Smooth muscle cell (in vitro differentiated cells): ENCODE measurements around the gene SLC66A1. TPM values are rescaled to one million over a fixed set of nuclear protein-coding genes. Genes with fewer than 3 reads are reported as not detected.

ENCODE experiments used
- DNase-seq: peaks from one replicate; lab custom pipeline; 2025; ENCODE audit not compliant: unreplicated experiment; lab: John Stamatoyannopoulos, UW
- H2AFZ ChIP-seq: fragments of 200-600 bp; sonication (generic); 2 replicates; pipeline ENCODE4 v1.6.0; 2016; ENCODE audit warnings: antibody characterized with exemption, low read depth, mild to moderate bottlenecking
- H3F3A ChIP-seq: fragments of 200-600 bp; sonication (generic); 2 replicates; pipeline ENCODE4 v1.6.0; 2017; ENCODE audit warnings: antibody characterized with exemption, low read depth
- H3K27ac ChIP-seq: fragments of 200-600 bp; sonication (generic); 2 replicates; pipeline ENCODE4 v1.5.1; 2016; ENCODE audit warnings: low read depth, mild to moderate bottlenecking
- H3K27me3 ChIP-seq: fragments of 200-600 bp; sonication (generic); 2 replicates; pipeline ENCODE4 v1.6.1; 2016; ENCODE audit warnings: low read depth, mild to moderate bottlenecking
- H3K36me3 ChIP-seq: fragments of 200-600 bp; sonication (generic); 2 replicates; pipeline ENCODE4 v1.5.1; 2016; ENCODE audit warnings: low read depth
- H3K4me1 ChIP-seq: fragments of 200-600 bp; sonication (generic); 2 replicates; pipeline ENCODE4 v1.5.1; 2016; ENCODE audit warnings: low read depth
- H3K4me2 ChIP-seq: fragments of 200-600 bp; sonication (generic); 2 replicates; pipeline ENCODE4 v1.6.0; 2016; ENCODE audit warnings: mild to moderate bottlenecking
- H3K4me3 ChIP-seq: fragments of 200-600 bp; sonication (generic); 2 replicates; pipeline ENCODE4 v1.5.1; 2016; ENCODE audit warnings: mild to moderate bottlenecking
- H3K79me2 ChIP-seq: fragments of 200-600 bp; sonication (generic); 2 replicates; pipeline ENCODE4 v1.6.0; 2016; ENCODE audit warnings: low read depth, mild to moderate bottlenecking
- H3K9ac ChIP-seq: fragments of 200-600 bp; sonication (generic); 2 replicates; pipeline ENCODE4 v1.6.0; 2016; ENCODE audit warnings: low read depth
- H3K9me3 ChIP-seq: fragments of 200-600 bp; sonication (generic); replicated peaks from 2 replicates; pipeline ENCODE4 v1.5.1; 2016; ENCODE audit warnings: low read depth
- H4K20me1 ChIP-seq: fragments of 200-600 bp; sonication (generic); 2 replicates; pipeline ENCODE4 v1.6.0; 2016; ENCODE audit warnings: low read depth
- CTCF ChIP-seq: fragments of 200-600 bp; sonication (generic); IDR thresholded peaks from 2 replicates; pipeline ENCODE4 v1.5.1; 2017; ENCODE audit warnings: borderline replicate concordance, mild to moderate bottlenecking, antibody characterized with exemption; ENCODE audit not compliant: insufficient read depth, poor library complexity, severe bottlenecking
- WGBS: methylation state at CpG from one replicate; pipeline ENCODE4 v1.1.7; 2016; ENCODE audit warnings: low lambda C conversion rate; 5-methylcytosine and 5-hydroxymethylcytosine counted together
- polyA plus RNA-seq: library from polyadenylated mRNA; unstranded; fragments of >200 nt; fragmentation: Nextera tagmentation; extraction: Ambion mirVana; gene quantifications from 2 replicates; pipeline ENCODE4 v1.2.1, GENCODE V29; 2016
- small RNA-seq: library from RNA; depleted of rRNA; stranded (forward); fragments of <200 nt; gene quantifications from one replicate; pipeline ENCODE3, GENCODE V24; 2014
- total RNA-seq: library from RNA; depleted of rRNA; stranded (reverse); fragments of >200 nt; gene quantifications from 2 replicates; pipeline ENCODE4 v1.2.3, GENCODE V29; 2014

SLC66A1 gene
- total and polyA plus RNA-seq, 2 experiments from 2014 or later: 21.9 to 23.9 TPM

GRCh38 chr1:19375631-19376400 lies 63.7 kb downstream of the SLC66A1 start:
- no peak for TF ChIP-seq CTCF
- peaks cover 92% of the 10 kb centered on the region for H4K20me1 ChIP-seq
- no peak overlapping the region for H3K27ac ChIP-seq

DNA sequence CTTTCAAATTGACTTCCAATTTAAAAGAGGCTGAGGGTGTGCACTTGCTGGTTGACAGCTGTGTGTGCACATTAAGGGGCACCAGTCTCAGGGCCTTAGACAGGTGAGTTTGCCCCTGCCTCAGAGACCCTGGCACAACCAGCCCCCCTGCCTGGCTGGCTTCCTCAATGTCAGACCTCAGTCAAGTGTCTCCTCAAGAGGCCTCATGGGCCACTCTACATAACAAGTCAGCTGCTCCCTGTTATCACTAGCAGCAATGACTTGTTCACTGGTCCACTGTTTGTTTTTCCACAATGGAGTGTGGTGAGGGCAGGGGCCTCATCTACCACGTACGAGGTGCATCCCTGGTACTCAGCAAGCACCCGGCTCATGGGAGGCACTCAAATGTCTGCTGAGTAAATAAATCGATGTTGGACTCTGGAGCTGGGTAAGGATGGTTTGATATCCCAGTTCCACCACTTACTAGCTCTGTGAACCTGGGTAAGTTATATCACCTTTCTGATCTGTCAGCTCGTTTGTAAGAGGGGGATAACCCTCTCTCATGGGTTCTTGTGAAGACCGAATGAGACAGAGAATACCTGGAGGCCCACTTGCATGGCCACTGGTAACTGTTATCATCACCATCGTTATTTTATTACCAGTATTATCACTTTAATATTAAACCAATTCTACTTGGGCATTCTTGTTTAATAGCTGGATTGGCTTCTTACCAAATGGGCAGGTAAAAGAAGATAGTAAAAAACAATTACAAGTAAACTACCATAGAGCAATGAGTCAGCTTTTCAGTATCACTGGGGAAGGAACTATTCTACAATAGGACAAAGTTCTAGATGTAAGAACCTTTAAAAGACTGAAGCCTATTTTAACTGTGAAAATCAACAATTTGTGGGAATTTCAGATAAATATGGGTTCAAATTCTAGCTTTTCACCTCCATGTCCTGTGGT lies 64.6 kb downstream of the SLC66A1 start:
- Histone ChIP-seq H3F3A (no peaks in the 10 kb centered on the region), H3K27ac (no peak overlapping the region), H4K20me1 (peaks cover 92% of the 10 kb centered on the region), H3K4me3 (no peak overlapping the region), H3K79me2 (peaks cover 10% of the 10 kb centered on the region), H3K27me3 (no peaks in the 10 kb centered on the region), H3K4me1 (no peaks in the 10 kb centered on the region), H3K36me3 (peaks cover 16% of the 10 kb centered on the region), H3K9me3 (no peaks in the 10 kb centered on the region), H3K9ac (no peak overlapping the region), H3K4me2 (no peak overlapping the region), H2AFZ (no peak overlapping the region)
- no peak for DNase-seq
- TF ChIP-seq CTCF: no peak
- WGBS: 93% methylated on average over 7 of the region's 7 CpGs

More at GRCh38 chr1:19375631-19376400, 63.7 kb downstream of the SLC66A1 start:
- Histone ChIP-seq H3K27me3 (no peaks in the 10 kb centered on the region), H3K9ac (no peak overlapping the region), H3K9me3 (no peaks in the 10 kb centered on the region), H3K36me3 (peaks cover 16% of the 10 kb centered on the region), H3K4me2 (no peak overlapping the region), H3K79me2 (peaks cover 10% of the 10 kb centered on the region), H3F3A (no peaks in the 10 kb centered on the region), H2AFZ (no peak overlapping the region), H3K4me1 (no peaks in the 10 kb centered on the region), H3K4me3 (no peak overlapping the region)
- no peak for DNase-seq
- WGBS: 94% methylated on average over 6 of the region's 6 CpGs

- H3K9ac ChIP-seq: no peak overlapping the region
- H2AFZ ChIP-seq: no peak overlapping the region
- no peaks in the 10 kb centered on the region for H3K9me3 ChIP-seq
- DNase-seq: no peak
- H3K27ac ChIP-seq: no peak overlapping the region
- WGBS: 97% methylated on average over 17 of the region's 17 CpGs
- H3K4me1 ChIP-seq: no peaks in the 10 kb centered on the region
- H4K20me1 ChIP-seq: peaks cover 92% of the 10 kb centered on the region
- no peaks in the 10 kb centered on the region for H3K27me3 ChIP-seq
- H3K79me2 ChIP-seq: peaks cover 16% of the 10 kb centered on the region
- H3F3A ChIP-seq: no peaks in the 10 kb centered on the region
- peaks cover 16% of the 10 kb centered on the region for H3K36me3 ChIP-seq
- no peak overlapping the region for H3K4me3 ChIP-seq
- H3K4me2 ChIP-seq: no peak overlapping the region
- TF ChIP-seq CTCF: no peak
These were observed 65.9 kb downstream of the SLC66A1 start for GRCh38 chr1:19377812-19378718.

Small RNA genes lying within 50 kb of the gene (small RNA-seq; reads per million reads assigned to genes)
- gene RNU6-1099P: not detected

Other genes starting within 250 kb of the SLC66A1 start
- gene UBR4, start 102.1 kb upstream of the SLC66A1 start, total RNA-seq: 98.9 and 142 TPM in 2 replicates
- gene UBR4, start 102.1 kb upstream of the SLC66A1 start, polyA plus RNA-seq: 62.7 and 110 TPM in 2 replicates
- 40.9 and 54.4 TPM in 2 replicates for gene EMC1, start 60.8 kb upstream of the SLC66A1 start, total RNA-seq
- gene EMC1, start 60.8 kb upstream of the SLC66A1 start, polyA plus RNA-seq: 44.8 and 48.8 TPM in 2 replicates
- gene MRTO4, start 60.5 kb upstream of the SLC66A1 start, total RNA-seq: 14.7 and 16.8 TPM in 2 replicates
- gene MRTO4, start 60.5 kb upstream of the SLC66A1 start, polyA plus RNA-seq: 25.1 and 29.8 TPM in 2 replicates
- gene AKR7A3, start 23.6 kb upstream of the SLC66A1 start, total RNA-seq: 0.85 TPM in 1 of 2 replicates, not detected in the other
- 0.62 and 1.1 TPM in 2 replicates for gene AKR7A3, start 23.6 kb upstream of the SLC66A1 start, polyA plus RNA-seq
- 67.5 and 79.6 TPM in 2 replicates for gene AKR7A2, start 182 bp upstream of the SLC66A1 start, total RNA-seq
- gene AKR7A2, start 182 bp upstream of the SLC66A1 start, polyA plus RNA-seq: 83.0 and 86.4 TPM in 2 replicates
- gene CAPZB, start 173.2 kb downstream of the SLC66A1 start, total RNA-seq: 205 and 209 TPM in 2 replicates
- gene CAPZB, start 173.2 kb downstream of the SLC66A1 start, polyA plus RNA-seq: 405 TPM in 2 replicates